ENCODE data around the gene GET3. TPM values are rescaled to one million over a fixed set of nuclear protein-coding genes. Genes with fewer than 3 reads are reported as not detected.
A peak's percentile ranks its signal among the peaks of the same experiment; 100 is the strongest.

GET3 gene
- total and polyA plus RNA-seq, 2 donors (not counting 3 experiments of a cell fraction or from before 2014, with no cell fraction given), result 74.8 to 197 TPM

- dilution Hi-C loops (cut with MboI; ENCODE audit: extremely low pct_ligation_motif_present, low sequenced_read_pairs), result no loop called here
- Histone ChIP-seq H3K4me3 (replicated peaks in 1 of 3; ENCODE audit: insufficient read depth in 1 of 3, low read depth in 1 of 3, low read length in 3 of 3) (no peak overlapping the region), H2AFZ (ENCODE audit: low read depth, low read length) (no peak overlapping the region)
Measured at GRCh38 chr19:12788042-12788681, 50.9 kb downstream of the GET3 start.

More at GRCh38 chr19:12788042-12788681, 50.9 kb downstream of the GET3 start:
- intact Hi-C loops (cut with micrococcal nuclease), result loop anchor here (10.0 kb wide), 1 partner anchor 147 kb away; the partner anchor contains the start of genes CALR and FARSA
- no peak for DNase-seq (ENCODE audit: low read depth, low spot score)
- no peak overlapping the region for H3K9ac ChIP-seq (replicated peaks; ENCODE audit: extremely low read depth, insufficient read depth, low read length)
- ChIA-PET CTCF (interaction anchor here (1.3 to 4.7 kb wide), 5 partner anchors 8 to 28 kb away, joined by 3 to 48 read pairs (median 7); no protein-coding TSS in a partner anchor), POLR2A (interaction anchor here (1.4 kb wide), 1 partner anchor 10 kb away, joined by 3 read pairs; no protein-coding TSS in a partner anchor)
- no TSS peak for BruUV-seq (replicated peaks)
- H3K4me1 ChIP-seq (ENCODE audit: control insufficient read depth, extremely low read depth, insufficient read depth, low read length), result peaks cover 34% of the 10 kb centered on the region
- H3K36me3 ChIP-seq (ENCODE audit: control insufficient read depth in 2 of 2, extremely low read depth in 1 of 2, insufficient read depth in 2 of 2, low read length in 2 of 2), result no peaks in the 10 kb centered on the region
- TF ChIP-seq POLR2AphosphoS5 (IDR thresholded peaks at IDR 0.05; ENCODE audit: insufficient read depth, low read depth, low read length) (no peak), EZH2 (IDR thresholded peaks at IDR 0.05; ENCODE audit: borderline replicate concordance, low read depth, low read length, severe bottlenecking) (no peak)
- TF ChIP-seq, protein P1, sequence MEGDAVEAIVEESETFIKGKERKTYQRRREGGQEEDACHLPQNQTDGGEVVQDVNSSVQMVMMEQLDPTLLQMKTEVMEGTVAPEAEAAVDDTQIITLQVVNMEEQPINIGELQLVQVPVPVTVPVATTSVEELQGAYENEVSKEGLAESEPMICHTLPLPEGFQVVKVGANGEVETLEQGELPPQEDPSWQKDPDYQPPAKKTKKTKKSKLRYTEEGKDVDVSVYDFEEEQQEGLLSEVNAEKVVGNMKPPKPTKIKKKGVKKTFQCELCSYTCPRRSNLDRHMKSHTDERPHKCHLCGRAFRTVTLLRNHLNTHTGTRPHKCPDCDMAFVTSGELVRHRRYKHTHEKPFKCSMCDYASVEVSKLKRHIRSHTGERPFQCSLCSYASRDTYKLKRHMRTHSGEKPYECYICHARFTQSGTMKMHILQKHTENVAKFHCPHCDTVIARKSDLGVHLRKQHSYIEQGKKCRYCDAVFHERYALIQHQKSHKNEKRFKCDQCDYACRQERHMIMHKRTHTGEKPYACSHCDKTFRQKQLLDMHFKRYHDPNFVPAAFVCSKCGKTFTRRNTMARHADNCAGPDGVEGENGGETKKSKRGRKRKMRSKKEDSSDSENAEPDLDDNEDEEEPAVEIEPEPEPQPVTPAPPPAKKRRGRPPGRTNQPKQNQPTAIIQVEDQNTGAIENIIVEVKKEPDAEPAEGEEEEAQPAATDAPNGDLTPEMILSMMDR (IDR thresholded peaks at IDR 0.05; ENCODE audit: extremely low read depth in 1 of 2, insufficient read depth in 1 of 2, low read depth in 1 of 2, low read length in 2 of 2), result no peak
- no peaks in the 10 kb centered on the region for H3K27me3 ChIP-seq (ENCODE audit: control insufficient read depth in 2 of 2, insufficient read depth in 2 of 2, low read length in 2 of 2)
- H3K4me2 ChIP-seq (ENCODE audit: insufficient read depth, low read length), result no peak overlapping the region
- no peak for FAIRE-seq
- peaks cover 14% of the 10 kb centered on the region for H3K79me2 ChIP-seq (ENCODE audit: control insufficient read depth, insufficient read depth, low read length)
- H4K20me1 ChIP-seq (replicated peaks; ENCODE audit: control insufficient read depth, extremely low read depth, insufficient read depth, low read length), result no peaks in the 10 kb centered on the region
- peak overlapping the region; percentile 65 for H3K27ac ChIP-seq (ENCODE audit: insufficient read depth, low read depth, low read length)
- no peaks in the 10 kb centered on the region for H3K9me1 ChIP-seq (replicated peaks; ENCODE audit: control insufficient read depth, extremely low read depth, insufficient read depth, low read length)
- H3K9me3 ChIP-seq (replicated peaks; ENCODE audit: control insufficient read depth, insufficient read depth, low read length), result no peaks in the 10 kb centered on the region

Data from endothelial cell of umbilical vein (primary cell).